Measurements from ENCODE around the gene MCM5.

DNA sequence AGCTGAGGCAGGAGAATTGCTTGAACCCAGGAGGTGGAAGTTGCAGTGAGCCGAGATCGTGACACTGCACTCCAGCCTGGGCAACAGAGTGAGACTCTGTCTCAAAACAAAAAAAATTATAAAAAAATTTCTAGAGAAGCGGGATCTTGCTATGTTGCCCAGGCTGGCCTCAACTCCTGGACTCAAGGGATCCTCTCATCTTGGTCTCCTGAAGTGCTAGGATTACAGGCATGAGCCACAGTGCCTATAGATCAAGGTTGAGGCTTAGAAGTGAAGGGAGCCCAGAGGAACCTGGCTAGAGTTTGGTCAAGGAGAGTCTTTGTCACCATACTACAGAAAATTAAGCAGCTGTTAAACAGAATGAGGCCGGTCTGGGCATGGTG lies 1.4 kb upstream of the MCM5 start:
- TF ChIP-seq, protein P1, sequence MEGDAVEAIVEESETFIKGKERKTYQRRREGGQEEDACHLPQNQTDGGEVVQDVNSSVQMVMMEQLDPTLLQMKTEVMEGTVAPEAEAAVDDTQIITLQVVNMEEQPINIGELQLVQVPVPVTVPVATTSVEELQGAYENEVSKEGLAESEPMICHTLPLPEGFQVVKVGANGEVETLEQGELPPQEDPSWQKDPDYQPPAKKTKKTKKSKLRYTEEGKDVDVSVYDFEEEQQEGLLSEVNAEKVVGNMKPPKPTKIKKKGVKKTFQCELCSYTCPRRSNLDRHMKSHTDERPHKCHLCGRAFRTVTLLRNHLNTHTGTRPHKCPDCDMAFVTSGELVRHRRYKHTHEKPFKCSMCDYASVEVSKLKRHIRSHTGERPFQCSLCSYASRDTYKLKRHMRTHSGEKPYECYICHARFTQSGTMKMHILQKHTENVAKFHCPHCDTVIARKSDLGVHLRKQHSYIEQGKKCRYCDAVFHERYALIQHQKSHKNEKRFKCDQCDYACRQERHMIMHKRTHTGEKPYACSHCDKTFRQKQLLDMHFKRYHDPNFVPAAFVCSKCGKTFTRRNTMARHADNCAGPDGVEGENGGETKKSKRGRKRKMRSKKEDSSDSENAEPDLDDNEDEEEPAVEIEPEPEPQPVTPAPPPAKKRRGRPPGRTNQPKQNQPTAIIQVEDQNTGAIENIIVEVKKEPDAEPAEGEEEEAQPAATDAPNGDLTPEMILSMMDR (IDR thresholded peaks at IDR 0.05; ENCODE audit: low read depth, low read length, missing input control), result no peak
- TF ChIP-seq HNF4A (conservative IDR thresholded peaks at IDR 0.05), result no peak

Data from liver (tissue), 3 donors.